Measurements from ENCODE around the gene IMP3.

IMP3 gene

GRCh38 chr15:75672646-75673425 lies 32.8 kb upstream of the IMP3 start:
- no peak for DNase-seq

- no peak for DNase-seq
Measured at GRCh38 chr15:75671730-75672602, 31.9 kb upstream of the IMP3 start.

GRCh38 chr15:75669879-75670212 lies 29.8 kb upstream of the IMP3 start:
- DNase-seq = no peak

GRCh38 chr15:75669191-75669878 lies 29.3 kb upstream of the IMP3 start:
- DNase-seq = no peak

GRCh38 chr15:75666823-75667501 lies 26.9 kb upstream of the IMP3 start:
- no peak for DNase-seq

- no peak for DNase-seq
Measured at GRCh38 chr15:75663931-75664421, 24.0 kb upstream of the IMP3 start.

- no peak for DNase-seq
Measured at GRCh38 chr15:75662823-75663519, 22.9 kb upstream of the IMP3 start.

GRCh38 chr15:75661756-75662140 lies 21.7 kb upstream of the IMP3 start:
- no peak for DNase-seq

- DNase-seq = no peak
Measured at GRCh38 chr15:75661100-75661755, 21.2 kb upstream of the IMP3 start.

- DNase-seq = no peak
Measured at GRCh38 chr15:75659928-75660645, 20.1 kb upstream of the IMP3 start.

- no peak for DNase-seq
Measured at GRCh38 chr15:75659141-75659771, 19.2 kb upstream of the IMP3 start.

GRCh38 chr15:75656813-75657212 lies 16.8 kb upstream of the IMP3 start:
- no peak for DNase-seq

GRCh38 chr15:75656331-75656730 lies 16.3 kb upstream of the IMP3 start:
- no peak for DNase-seq

GRCh38 chr15:75655931-75656330 lies 15.9 kb upstream of the IMP3 start:
- DNase-seq = no peak

GRCh38 chr15:75654201-75654907 lies 14.3 kb upstream of the IMP3 start:
- DNase-seq = no peak

- no peak for DNase-seq
Measured at GRCh38 chr15:75653347-75653913, 13.4 kb upstream of the IMP3 start.

- no peak for DNase-seq
Measured at GRCh38 chr15:75651810-75652543, 12.0 kb upstream of the IMP3 start.
